Ectodermal cell (in vitro differentiated cells): ENCODE measurements around the gene LUZP1.

Experiments used
- H3K27ac ChIP-seq: 2 replicates; pipeline ENCODE4 v1.7.0; 2013; ENCODE audit warnings: mild to moderate bottlenecking, low read depth, low read length; ENCODE audit not compliant: insufficient read depth, poor library complexity, severe bottlenecking
- H3K27me3 ChIP-seq: 2 replicates; pipeline ENCODE4 v1.7.0; 2013; ENCODE audit warnings: mild to moderate bottlenecking, low read length; ENCODE audit not compliant: insufficient read depth, control insufficient read depth, poor library complexity, severe bottlenecking
- H3K36me3 ChIP-seq: one replicate; pipeline ENCODE4 v1.7.0; 2013; ENCODE audit warnings: low read length; ENCODE audit not compliant: control insufficient read depth, insufficient read depth
- H3K4me1 ChIP-seq: one replicate; pipeline ENCODE4 v1.7.0; 2013; ENCODE audit warnings: low read length; ENCODE audit not compliant: control insufficient read depth, insufficient read depth
- H3K4me3 ChIP-seq: 2 replicates; pipeline ENCODE4 v1.7.0; 2013; ENCODE audit warnings: low read depth, low read length, control low read depth; ENCODE audit not compliant: insufficient read depth
- H3K9me3 ChIP-seq: 2 replicates; pipeline ENCODE4 v1.7.0; 2013; ENCODE audit warnings: mild to moderate bottlenecking, low read length, moderate library complexity; ENCODE audit not compliant: control insufficient read depth
- WGBS, 2 experiments: methylation state at CpG; one replicate each; pipeline ENCODE4 v1.1.7; 2013; ENCODE audit warnings: missing lambda C conversion rate in 2 of 2; 5-methylcytosine and 5-hydroxymethylcytosine counted together

The LUZP1 gene

DNA sequence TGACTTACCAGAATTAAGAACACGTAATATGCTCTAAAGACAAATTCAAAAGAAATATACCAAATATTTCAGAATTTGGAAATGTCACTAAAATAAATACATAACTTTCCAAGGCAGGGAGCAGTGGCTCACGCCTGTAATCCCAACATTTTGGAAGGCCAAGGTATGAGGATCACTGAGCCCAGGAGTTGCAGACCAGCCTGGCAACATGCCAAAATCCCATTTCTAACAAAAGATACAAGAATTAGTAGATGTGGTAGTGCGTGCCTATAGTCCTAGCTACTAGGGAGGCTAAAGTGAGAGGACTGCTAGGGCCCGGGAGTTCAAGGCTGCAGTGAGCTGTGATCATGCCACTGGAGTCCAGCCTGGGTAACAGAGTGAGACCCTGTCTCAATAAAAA is 11.7 kb downstream of the LUZP1 start:
- H3K27ac ChIP-seq: no peak overlapping the region
- no peak overlapping the region for H3K4me3 ChIP-seq
- no peaks in the 10 kb centered on the region for H3K9me3 ChIP-seq
- H3K4me1 ChIP-seq: no peaks in the 10 kb centered on the region
- H3K27me3 ChIP-seq: no peaks in the 10 kb centered on the region
- WGBS, 2 experiments: 95 to 96% methylated on average over 4 of the region's 4 CpGs
- no peaks in the 10 kb centered on the region for H3K36me3 ChIP-seq

DNA sequence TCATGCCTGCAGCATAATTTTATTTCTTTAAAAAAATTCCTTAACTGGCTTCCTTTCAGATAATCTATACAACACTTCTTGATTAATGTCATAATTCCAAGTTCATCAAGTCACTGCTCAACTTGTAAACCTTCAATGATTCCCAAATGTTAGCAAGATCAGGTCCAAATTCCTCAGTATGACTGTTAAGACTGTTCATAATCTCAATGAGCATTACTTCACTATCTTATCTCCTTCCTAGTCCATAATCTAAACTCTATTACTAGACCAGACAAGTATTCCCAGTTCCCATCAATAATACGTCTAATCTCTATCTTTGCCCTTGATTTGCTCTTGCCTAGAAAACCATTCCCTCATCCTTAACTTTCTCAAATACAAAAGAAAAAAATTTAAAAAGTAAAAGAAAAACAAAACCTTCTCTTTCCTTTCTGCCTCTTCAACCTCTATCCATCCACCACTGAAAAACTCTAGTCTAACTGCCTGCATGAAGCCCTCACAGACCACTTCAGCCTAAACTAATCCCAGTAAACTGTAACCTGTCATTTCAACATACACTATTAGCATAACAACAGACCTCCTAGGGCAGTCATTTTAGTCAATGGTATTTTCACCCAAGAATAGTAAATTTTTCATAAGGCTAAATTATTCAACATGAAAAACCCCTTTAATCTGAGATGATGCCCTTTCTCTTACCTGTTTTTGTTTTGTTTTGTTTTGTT is 15.5 kb downstream of the LUZP1 start:
- WGBS, 2 experiments: 86 to 97% methylated on average over 1 of the region's 1 CpG
- no peak overlapping the region for H3K27ac ChIP-seq
- H3K9me3 ChIP-seq: no peaks in the 10 kb centered on the region
- no peaks in the 10 kb centered on the region for H3K27me3 ChIP-seq
- no peaks in the 10 kb centered on the region for H3K4me1 ChIP-seq
- no peaks in the 10 kb centered on the region for H3K36me3 ChIP-seq
- H3K4me3 ChIP-seq: no peak overlapping the region

DNA sequence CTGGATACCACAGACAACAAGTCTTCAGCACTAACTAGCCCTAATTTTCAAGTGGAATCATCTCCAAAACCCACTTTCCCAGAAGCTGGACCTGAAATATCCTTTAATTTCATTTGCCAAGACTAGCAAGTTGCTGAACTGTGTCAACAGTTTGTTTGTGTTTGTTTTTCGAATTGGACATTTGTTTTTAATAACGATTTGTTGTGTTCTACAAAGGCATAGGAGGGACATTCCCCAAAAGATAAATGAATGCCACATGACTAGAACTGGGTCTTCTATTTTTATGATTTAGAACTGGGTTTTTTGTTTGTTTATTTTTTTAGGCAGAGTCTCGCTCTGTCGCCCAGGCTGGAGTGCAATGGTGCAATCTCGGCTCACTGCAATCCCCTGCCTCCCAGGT is 17.9 kb downstream of the LUZP1 start:
- H3K4me1 ChIP-seq: no peaks in the 10 kb centered on the region
- no peaks in the 10 kb centered on the region for H3K27me3 ChIP-seq
- 94% methylated on average over 5 of the region's 5 CpGs for WGBS, 2 experiments
- no peak overlapping the region for H3K4me3 ChIP-seq
- no peaks in the 10 kb centered on the region for H3K36me3 ChIP-seq
- H3K9me3 ChIP-seq: no peaks in the 10 kb centered on the region
- H3K27ac ChIP-seq: no peak overlapping the region

- H3K9me3 ChIP-seq: no peaks in the 10 kb centered on the region
- 100% methylated on average over 2 of the region's 2 CpGs for WGBS, 2 experiments
- H3K36me3 ChIP-seq: no peaks in the 10 kb centered on the region
- no peaks in the 10 kb centered on the region for H3K4me1 ChIP-seq
- no peaks in the 10 kb centered on the region for H3K27me3 ChIP-seq
- H3K27ac ChIP-seq: no peak overlapping the region
- no peak overlapping the region for H3K4me3 ChIP-seq
Observed at GRCh38 chr1:23150125-23150524, 18.5 kb downstream of the LUZP1 start.

GRCh38 chr1:23149114-23149513 is 19.5 kb downstream of the LUZP1 start:
- H3K9me3 ChIP-seq: no peaks in the 10 kb centered on the region
- no peak overlapping the region for H3K4me3 ChIP-seq
- H3K4me1 ChIP-seq: no peaks in the 10 kb centered on the region
- 100% methylated on average over 1 of the region's 1 CpG for WGBS, 2 experiments
- no peak overlapping the region for H3K27ac ChIP-seq
- no peaks in the 10 kb centered on the region for H3K36me3 ChIP-seq
- no peaks in the 10 kb centered on the region for H3K27me3 ChIP-seq

GRCh38 chr1:23148084-23148483 is 20.6 kb downstream of the LUZP1 start:
- Histone ChIP-seq H3K36me3 (no peaks in the 10 kb centered on the region), H3K27ac (no peak overlapping the region), H3K27me3 (no peaks in the 10 kb centered on the region), H3K9me3 (no peaks in the 10 kb centered on the region), H3K4me3 (no peak overlapping the region), H3K4me1 (no peaks in the 10 kb centered on the region)
- 95 to 97% methylated on average over 4 of the region's 4 CpGs for WGBS, 2 experiments

- H3K27ac ChIP-seq: no peak overlapping the region
- WGBS, 2 experiments: 95 to 96% methylated on average over 6 of the region's 6 CpGs
- H3K4me1 ChIP-seq: no peaks in the 10 kb centered on the region
- no peaks in the 10 kb centered on the region for H3K27me3 ChIP-seq
- H3K4me3 ChIP-seq: no peak overlapping the region
- no peaks in the 10 kb centered on the region for H3K9me3 ChIP-seq
- no peaks in the 10 kb centered on the region for H3K36me3 ChIP-seq
Observed at GRCh38 chr1:23140940-23141596, 27.6 kb downstream of the LUZP1 start.

GRCh38 chr1:23135268-23135667 is 33.4 kb downstream of the LUZP1 start:
- H3K36me3 ChIP-seq: no peaks in the 10 kb centered on the region
- H3K4me1 ChIP-seq: no peaks in the 10 kb centered on the region
- no peak overlapping the region for H3K27ac ChIP-seq
- no peaks in the 10 kb centered on the region for H3K9me3 ChIP-seq
- no peaks in the 10 kb centered on the region for H3K27me3 ChIP-seq
- H3K4me3 ChIP-seq: no peak overlapping the region
- 94 to 100% methylated on average over 2 of the region's 2 CpGs for WGBS, 2 experiments

DNA sequence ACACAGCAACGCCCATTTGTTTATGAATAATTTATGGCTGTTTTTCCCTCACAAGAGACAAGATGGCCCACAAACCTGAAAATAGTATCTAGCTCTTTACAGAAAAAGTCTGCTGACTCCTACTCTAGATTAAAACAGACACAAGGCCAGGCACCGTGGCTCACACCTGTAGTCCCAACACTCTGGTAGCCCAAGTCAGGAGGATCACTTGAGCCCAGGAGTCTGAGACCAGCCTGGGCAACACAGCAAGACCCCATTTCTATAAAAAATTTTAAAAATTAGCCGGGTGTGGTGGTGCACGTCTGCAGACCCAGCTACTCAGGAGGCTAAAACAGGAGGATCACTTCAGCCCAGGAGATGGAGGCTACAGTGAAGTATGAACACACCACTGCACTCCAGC is 34.6 kb downstream of the LUZP1 start:
- Histone ChIP-seq H3K36me3 (no peaks in the 10 kb centered on the region), H3K9me3 (no peaks in the 10 kb centered on the region), H3K4me3 (no peak overlapping the region), H3K27ac (no peak overlapping the region), H3K27me3 (no peaks in the 10 kb centered on the region), H3K4me1 (no peaks in the 10 kb centered on the region)
- 94 to 95% methylated on average over 4 of the region's 4 CpGs for WGBS, 2 experiments

DNA sequence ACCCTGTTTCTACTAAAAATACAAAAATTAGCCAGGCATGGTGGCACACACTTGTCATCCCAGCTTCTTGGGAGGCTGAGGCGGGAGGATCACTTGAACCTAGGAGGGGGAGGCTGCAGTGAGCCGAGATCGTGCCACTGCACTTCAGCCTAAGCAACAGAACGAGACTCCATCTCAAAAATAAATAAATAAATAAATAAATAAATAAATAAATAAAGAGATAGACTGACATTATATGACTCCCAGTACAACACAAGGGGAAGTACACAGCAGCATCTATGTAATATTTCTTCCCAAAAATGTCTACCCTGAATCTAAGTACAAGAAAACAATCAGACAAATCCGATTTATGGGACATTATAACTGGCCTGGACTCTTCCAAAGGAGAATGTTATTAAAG is 35.1 kb downstream of the LUZP1 start:
- 100% methylated on average over 1 to 3 of the region's 5 CpGs for whole genome bisulfite sequencing, 2 experiments
- Histone ChIP-seq H3K9me3 (no peaks in the 10 kb centered on the region), H3K27me3 (no peaks in the 10 kb centered on the region), H3K36me3 (no peaks in the 10 kb centered on the region), H3K4me3 (no peak overlapping the region), H3K4me1 (no peaks in the 10 kb centered on the region), H3K27ac (no peak overlapping the region)
